HG03045 (cell line): ENCODE results near the gene ANKRD13D.

Source experiments
- ATAC-seq: cut with Tn5 transposase; IDR thresholded peaks from one replicate; pipeline ENCODE4 v1.9.1; 2021; ENCODE audit warnings: mild to moderate bottlenecking, moderate library complexity; ENCODE audit not compliant: unreplicated experiment

Gene ANKRD13D

GRCh38 chr11:67302571-67303131 lies 13.5 kb downstream of the ANKRD13D start:
- ATAC-seq, result no peak

- ATAC-seq, result no peak
These were observed 14.2 kb downstream of the ANKRD13D start, which contains the start of gene SSH3 for GRCh38 chr11:67303132-67303834. Gene SSH3 (plus strand): TSS chr11:67303530. CDS start chr11:67303626, 96 bp downstream.

- no peak for ATAC-seq
These were observed 14.8 kb downstream of the ANKRD13D start for GRCh38 chr11:67303835-67304411.

GRCh38 chr11:67304511-67305113 lies 15.5 kb downstream of the ANKRD13D start:
- ATAC-seq, result no peak

GRCh38 chr11:67306769-67307544 lies 17.9 kb downstream of the ANKRD13D start:
- no peak for ATAC-seq

GRCh38 chr11:67307545-67308001 lies 18.5 kb downstream of the ANKRD13D start:
- no peak for ATAC-seq

- ATAC-seq, result no peak
These were observed 19.1 kb downstream of the ANKRD13D start for GRCh38 chr11:67308031-67308866.

GRCh38 chr11:67309166-67309565 lies 20.1 kb downstream of the ANKRD13D start:
- ATAC-seq, result no peak

GRCh38 chr11:67309661-67310061 lies 20.6 kb downstream of the ANKRD13D start:
- no peak for ATAC-seq

- ATAC-seq, result no peak
These were observed 21.3 kb downstream of the ANKRD13D start for GRCh38 chr11:67310246-67311050.

- ATAC-seq, result no peak
These were observed 22.0 kb downstream of the ANKRD13D start for GRCh38 chr11:67311051-67311555.

GRCh38 chr11:67311556-67312082 lies 22.5 kb downstream of the ANKRD13D start:
- no peak for ATAC-seq

- ATAC-seq, result no peak
These were observed 23.3 kb downstream of the ANKRD13D start for GRCh38 chr11:67312187-67313021.

GRCh38 chr11:67313125-67313890 lies 24.2 kb downstream of the ANKRD13D start:
- no peak for ATAC-seq

GRCh38 chr11:67314218-67314617 lies 25.1 kb downstream of the ANKRD13D start:
- no peak for ATAC-seq

GRCh38 chr11:67315325-67315909 lies 26.3 kb downstream of the ANKRD13D start:
- ATAC-seq, result no peak

- no peak for ATAC-seq
These were observed 27.7 kb downstream of the ANKRD13D start for GRCh38 chr11:67316882-67317204.
